ENCODE results near the gene SOX8.
"Not testable (repeated sequence)": the region's sequence is repeated elsewhere in the genome, so short reads cannot be mapped to it uniquely, and the experiment has no call there.

Gene SOX8
- 5.4 to 16.4 (median 14.6) reads per million in 3 experiments for total RNA-seq

DNA sequence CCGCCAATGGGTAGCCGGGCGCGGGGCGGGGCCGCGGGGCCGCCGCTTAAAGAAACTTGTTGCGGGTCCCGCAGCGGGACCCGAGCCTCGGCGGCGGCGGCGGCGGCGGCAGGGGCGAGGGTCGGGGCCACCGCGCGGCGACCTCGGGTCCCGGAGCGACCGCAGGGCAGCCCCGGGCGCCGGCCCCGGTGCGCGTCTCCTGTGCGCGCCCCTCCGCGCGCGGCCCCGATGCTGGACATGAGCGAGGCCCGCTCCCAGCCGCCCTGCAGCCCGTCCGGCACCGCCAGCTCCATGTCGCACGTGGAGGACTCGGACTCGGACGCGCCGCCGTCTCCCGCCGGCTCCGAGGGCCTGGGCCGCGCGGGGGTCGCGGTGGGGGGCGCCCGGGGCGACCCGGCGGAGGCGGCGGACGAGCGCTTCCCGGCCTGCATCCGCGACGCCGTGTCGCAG lies at the start of gene SOX8:
TSS of gene SOX8 (plus strand) at position 76 of the 450 bp plus-strand sequence. CDS start at position 229, 153 bp downstream.
- DNase-seq: no peak

DNA sequence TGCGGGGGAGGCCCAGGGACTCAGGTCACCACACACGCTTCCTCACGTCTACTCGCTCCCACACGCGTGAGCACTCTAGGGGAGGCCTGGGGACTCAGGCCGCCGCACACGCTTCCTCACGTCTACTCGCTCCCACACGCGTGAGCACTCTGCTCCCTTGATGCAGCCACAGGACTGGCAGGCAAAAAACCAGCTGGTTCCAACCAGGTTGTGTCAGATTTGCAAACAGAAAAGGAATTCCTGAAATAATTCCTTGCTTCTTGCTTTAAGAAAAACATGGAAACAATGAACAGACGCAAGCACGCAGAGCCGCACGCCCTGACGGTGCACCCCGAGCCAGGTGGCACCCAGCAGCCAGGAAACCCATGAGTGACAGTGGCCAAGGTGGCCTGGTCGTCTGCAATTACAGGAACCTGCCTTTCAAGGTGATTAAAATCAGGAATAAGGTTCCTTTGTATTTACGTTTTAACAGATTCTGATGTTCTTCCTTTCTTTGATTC lies 48.7 kb upstream of the SOX8 start:
- DNase-seq: no peak

DNA sequence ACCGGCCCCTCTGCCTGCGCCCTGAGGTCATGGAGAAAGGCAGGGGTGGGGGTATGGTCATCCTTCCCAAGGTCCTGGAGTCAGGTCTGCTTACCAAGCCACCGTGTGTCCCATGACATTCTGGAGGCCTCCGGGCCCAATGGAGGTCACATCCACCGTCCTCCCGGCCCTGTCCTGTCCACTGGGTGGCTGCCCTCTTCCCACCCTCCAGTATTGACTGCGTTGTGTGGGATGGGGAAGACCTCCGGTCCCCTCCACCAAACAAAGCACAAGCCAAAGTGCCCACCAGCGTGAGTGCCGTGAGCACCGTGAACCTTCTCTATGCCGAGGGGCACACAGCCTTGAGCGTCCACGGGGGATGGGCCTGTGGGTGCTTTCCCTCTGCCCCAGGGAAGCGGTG lies 48.0 kb upstream of the SOX8 start:
- DNase-seq: no peak

DNA sequence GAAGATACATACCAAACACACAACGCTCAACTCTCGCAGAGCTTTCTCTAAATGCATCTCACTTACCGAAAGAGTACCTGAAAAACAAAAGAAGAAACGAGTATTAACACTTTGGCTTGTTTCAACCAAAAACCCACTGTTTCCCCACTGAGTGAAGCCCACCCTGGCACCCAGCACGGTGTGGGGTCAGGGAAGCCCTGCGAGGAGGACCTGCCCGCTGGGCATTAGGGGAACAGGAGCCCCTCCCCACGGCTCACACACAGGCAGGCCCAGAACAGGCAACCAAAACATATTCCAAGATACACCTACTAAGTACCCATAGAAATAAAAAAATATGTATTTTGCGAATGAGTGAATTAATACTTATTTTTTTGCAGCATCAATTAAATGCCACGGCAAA lies 47.4 kb upstream of the SOX8 start:
- no peak for DNase-seq

DNA sequence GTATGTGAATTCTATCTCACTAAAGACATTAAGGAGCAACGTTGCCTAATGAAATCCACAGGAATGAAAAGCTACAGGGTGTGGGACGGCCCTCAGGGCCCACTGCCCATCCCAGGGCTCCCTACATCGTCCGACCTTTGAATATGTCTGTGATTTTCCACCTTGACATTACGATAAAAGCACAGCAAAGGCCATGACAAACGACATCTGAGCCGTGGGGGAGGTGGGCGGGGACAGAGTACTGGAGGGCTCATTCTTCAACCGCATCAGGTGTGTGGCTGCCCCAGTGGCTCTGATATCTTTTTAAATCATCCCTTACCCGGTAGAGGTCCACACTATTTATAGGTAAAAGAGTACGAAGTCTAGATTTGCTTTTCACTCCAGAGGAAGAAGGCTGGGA lies 45.9 kb upstream of the SOX8 start:
- no peak for DNase-seq

DNA sequence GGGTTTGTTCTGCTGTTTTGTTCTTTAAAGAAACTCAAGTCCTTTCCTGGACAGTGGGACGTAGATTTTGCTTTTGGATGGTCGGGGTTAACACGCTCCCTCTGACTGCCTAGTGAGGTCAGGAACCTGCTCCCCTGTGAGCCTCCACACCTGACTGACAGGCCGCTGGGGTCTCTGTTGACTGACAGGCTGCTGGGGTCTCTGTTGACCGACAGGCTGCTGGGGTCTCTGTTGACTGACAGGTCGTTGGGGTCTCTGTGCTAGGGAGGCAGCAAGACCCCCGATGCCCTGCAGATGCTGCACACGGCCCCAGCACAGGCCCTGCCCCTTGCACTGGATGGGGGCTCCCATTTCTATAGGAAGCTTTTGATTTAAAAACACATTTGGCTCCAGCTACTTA lies 44.3 kb upstream of the SOX8 start:
- no peak for DNase-seq

DNA sequence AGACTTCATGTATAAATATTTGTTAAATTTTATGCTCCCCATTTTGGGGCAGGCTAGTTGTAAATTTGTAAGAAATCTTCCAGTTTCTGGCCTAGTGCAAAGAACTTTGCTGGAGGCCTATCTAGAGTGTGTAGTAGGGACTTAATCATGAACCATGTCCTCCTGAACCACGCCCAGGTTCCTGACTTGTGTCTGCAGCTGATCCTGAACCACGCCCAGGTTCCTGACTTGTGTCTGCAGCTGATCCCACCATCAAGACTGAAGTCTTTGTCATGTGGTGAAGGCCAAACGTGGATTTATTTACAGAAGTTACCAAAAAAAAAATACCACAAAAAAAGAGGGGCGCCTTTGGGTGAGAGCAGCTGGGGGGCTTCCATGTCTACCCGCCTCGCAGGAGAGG lies 43.8 kb upstream of the SOX8 start:
- DNase-seq: no peak

DNA sequence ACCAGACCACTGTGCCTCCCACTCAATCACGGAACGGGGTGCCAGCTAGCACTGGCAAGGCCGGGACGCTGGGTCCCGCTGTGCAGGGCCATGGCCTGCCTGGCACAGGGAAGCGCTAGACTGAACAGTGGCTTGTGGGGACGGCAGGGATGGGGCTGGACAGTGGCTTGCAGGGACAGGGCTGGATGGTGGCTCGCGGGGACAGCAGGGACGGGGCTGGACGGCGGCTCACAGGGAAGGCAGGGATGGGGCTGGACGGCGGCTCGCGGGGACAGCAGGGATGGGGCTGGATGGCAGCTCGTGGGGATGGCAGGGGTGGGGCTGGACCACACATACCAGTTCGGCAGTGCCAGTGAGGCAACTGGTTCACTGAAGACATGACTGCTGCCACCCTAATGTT lies 43.4 kb upstream of the SOX8 start:
- DNase-seq: no peak

DNA sequence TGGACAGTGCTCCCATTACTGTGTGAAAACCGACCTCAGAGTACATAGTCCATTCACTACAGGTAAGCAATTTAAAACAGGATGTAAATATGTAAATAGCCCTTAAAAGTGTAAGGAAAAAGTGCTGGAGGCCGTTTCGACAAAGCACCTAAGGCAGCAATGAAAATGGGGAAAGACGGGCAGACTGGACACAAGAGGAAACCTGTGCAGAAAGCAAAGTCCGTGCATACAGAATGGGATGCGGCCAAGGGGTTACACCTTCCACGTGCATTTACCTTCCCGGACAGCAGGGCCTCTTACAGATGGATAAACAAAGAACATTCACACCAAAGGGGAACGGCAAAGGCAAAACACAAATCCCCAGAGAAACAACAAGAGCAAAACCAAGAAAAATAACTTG lies 42.8 kb upstream of the SOX8 start:
- DNase-seq: no peak

DNA sequence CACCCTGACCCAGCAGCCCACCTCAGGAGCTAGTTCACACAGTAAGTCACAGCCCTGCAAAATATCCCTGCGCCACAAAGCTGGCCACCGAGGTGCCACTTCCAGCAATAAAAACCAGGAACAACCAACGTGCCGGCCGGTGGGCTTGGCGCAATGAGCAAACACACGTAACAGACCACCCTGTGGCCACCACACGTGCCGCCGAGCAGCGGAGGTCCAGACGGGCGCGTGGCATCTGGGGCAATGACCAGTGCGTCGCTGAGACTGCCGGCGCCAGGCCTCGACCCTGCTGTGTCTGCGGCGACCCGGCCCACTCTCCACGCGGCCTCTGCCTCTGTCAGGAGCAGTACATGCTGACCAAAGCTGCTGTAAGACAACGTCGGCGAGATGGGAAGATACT lies 42.3 kb upstream of the SOX8 start:
- DNase-seq: no peak

DNA sequence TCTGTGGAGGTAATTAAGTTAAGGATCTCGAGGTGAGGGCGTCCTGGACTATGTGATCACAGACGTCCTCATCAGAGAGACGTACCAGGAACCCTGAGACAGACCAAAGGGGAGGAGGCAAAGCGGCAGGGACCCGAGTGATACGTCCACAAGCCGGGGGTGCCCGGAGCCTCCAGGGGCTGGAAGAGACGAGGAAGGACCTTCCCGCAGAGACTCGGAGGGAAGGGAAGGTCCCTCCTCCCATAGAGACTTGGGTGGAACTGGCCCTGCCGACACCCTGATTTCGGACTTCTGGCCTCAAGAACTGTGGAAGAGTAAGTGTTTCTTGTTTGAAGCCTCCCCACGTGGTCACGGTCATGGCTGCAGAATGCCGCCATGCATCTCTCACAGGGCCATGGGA lies 41.6 kb upstream of the SOX8 start:
- no peak for DNase-seq

DNA sequence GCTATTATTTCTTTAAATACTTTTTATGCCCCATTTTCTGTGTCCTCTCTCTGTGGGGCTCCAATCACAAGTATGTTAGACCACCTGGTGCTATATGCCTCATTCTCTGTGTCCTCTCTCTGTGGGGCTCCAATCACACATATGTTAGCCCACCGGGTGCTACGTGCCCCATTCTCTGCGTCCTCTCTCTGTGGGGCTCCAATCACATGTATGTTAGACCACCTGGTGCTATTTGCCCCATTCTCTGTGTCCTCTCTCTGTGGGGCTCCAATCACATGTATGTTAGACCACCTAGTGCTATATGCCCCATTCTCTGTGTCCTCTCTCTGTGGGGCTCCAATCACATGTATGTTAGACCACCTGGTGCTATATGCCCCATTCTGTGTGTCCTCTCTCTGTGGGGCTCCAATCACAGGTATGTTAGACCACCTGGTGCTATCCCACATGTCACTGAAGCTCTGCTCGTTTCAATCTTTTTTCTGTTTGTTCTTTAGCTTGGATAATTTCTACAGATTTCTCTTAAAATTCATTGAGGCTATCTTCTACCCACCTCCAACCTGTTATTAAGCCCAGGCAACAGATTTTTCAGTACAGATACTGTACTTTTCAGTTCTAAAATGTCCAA lies 39.0 kb upstream of the SOX8 start:
- DNase-seq: no peak

DNA sequence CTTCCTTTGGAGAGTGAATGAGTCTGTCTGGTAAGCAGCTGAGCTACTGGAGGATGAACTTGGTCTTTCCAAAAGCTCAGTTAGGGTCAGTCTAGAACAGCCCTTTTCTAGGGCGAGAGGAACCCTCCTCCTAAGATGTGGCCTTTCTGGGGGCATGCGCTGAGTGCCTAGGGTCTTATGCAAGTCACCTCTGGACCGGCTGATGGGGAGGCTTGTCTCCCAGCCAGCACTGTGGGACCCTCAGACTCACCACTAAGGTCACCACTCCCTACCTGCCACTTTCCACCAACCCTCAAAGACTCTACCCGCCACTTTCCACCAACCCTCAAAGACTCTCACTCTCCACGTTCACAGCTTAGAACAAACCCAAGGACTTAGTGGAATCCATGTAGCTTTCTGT lies 37.6 kb upstream of the SOX8 start:
- DNase-seq: no peak

DNA sequence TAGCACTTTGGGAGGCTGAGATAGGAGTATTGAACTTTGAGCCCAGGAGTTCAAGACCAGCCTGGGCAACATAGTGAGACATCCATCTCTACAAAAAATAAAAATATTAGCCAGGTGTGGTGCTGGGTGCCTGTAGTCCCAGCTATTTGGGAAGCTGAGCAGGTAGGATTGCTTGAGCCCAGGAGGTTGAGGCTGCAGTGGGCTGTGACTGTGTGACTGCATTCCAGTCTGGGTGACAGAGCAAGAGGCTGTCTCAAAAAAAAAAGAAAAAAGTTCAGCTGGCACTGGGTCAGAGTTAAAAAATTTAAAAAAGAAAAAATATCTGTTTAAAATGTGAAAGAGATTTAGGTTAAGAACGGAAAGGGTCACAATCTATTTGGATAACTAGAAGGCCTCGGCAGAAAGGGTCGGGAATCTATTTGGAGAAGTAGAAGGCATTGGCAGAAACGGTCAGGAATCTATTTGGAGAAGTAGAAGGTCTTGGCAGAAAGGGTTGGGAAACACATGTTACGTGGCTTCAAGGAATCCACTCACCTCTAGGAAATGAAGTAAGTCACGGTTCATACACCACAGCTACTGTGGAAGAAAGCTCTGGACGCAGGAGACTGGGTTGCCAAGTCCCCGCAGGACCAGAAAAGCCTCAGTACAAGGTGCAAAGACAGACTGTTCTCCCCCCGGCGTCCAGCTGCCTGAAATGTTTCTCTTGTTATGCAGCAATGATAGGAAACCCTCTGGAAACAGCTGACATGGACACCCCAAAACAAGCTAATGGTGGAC lies 36.1 kb upstream of the SOX8 start:
- no peak for DNase-seq

DNA sequence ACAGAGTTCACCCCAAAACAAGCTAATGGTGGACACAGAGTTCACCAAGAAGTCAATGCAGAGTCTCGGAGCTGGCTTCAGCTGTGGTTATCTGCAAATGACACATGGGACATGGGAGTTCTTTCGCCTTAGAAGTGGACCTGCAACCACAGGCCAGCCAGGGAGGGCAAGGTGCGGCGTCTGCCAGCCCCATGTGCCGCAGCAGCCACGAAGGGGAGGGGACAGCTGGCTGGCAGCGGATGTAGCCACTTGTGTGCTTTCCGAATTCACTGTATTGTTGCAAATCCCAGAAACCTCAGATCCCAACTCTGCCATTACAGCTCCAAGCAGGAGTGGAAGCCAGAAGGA lies 35.5 kb upstream of the SOX8 start:
- no peak for DNase-seq

DNA sequence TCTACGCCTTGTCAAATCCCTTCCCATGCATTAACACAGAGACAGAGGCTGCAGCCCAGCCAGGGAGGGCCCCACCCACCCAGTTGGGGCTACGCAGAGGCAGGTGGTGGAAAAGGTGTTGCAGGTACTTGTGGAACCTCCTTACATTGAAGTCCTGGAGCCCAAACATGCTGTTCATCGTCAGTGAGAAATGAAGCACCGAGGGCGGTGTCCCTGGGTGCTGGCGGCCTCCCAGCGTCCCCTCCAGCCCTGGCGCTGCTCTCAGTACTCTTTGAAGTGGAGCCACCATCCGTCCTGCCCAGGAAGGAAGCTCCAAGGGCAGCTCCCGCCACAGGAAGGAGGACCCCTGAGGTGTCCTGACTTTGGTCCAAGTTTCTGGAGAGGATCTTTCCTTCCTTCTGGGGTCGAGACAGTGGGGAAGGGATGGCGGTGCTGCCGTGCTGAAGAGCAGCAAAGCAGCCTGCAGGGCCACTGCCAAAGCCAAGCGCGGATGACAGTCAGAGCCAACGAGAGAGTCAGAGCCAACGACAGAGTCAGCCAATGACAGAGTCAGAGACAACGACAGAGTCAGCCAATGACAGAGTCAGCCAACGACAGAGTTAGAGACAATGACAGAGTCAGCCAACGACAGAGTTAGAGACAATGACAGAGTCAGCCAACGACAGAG lies 34.2 kb upstream of the SOX8 start:
- DNase-seq: no peak

DNA sequence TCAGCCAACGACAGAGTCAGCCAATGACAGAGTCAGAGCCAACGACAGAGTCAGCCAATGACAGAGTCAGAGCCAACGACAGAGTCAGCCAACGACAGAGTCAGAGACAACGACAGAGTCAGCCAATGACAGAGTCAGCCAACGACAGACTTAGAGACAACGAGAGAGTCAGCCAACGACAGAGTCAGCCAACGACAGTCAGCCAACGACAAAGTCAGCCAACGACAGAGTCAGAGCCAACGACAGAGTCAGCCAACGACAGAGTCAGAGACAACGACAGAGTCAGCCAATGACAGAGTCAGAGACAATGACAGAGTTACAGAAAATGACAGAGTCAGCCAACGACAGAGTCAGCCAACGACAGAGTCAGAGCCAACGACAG lies 33.7 kb upstream of the SOX8 start:
- DNase-seq: not testable (repeated sequence)

DNA sequence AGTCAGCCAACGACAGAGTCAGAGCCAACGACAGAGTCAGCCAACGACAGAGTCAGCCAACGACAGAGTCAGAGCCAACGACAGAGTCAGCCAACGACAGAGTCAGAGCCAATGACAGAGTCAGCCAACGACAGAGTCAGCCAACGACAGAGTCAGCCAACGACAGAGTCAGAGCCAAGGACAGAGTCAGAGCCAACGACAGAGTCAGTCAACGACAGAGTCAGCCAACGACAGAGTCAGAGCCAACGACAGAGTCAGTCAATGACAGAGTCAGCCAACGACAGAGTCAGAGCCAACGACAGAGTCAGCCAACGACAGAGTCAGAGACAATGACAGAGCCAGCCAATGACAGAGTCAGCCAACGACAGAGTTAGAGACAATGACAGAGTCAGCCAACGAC lies 32.8 kb upstream of the SOX8 start:
- not testable (repeated sequence) for DNase-seq

DNA sequence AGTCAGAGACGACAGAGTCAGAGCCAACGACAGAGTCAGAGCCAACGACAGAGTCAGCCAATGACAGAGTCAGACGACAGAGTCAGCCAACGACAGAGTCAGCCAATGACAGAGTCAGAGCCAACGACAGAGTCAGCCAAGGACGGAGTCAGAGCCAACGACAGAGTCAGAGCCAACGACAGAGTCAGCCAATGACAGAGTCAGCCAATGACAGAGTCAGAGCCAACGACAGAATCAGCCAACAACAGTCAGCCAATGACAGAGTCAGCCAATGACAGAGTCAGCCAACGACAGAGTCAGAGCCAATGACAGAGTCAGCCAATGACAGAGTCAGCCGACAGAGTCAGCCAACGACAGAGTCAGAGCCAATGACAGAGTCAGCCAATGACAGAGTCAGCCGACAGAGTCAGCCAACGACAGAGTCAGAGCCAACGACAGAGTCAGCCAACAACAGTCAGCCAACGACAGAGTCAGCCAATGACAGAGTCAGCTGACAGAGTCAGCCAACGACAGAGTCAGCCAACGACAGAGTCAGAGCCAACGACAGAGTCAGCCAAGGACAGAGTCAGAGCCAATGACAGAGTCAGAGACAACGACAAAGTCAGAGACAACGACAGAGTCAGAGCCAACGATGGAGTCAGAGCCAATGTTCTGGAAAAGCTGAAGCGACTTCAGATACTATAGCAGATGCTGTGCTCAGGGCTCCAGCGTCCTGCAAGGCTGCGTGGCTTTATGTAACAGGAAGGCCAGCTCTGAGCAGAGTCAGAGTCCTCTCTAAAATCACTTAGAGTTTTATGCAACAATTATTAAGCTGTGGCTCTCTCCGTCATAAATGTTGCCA lies 30.6 kb upstream of the SOX8 start:
- DNase-seq: not testable (repeated sequence)

DNA sequence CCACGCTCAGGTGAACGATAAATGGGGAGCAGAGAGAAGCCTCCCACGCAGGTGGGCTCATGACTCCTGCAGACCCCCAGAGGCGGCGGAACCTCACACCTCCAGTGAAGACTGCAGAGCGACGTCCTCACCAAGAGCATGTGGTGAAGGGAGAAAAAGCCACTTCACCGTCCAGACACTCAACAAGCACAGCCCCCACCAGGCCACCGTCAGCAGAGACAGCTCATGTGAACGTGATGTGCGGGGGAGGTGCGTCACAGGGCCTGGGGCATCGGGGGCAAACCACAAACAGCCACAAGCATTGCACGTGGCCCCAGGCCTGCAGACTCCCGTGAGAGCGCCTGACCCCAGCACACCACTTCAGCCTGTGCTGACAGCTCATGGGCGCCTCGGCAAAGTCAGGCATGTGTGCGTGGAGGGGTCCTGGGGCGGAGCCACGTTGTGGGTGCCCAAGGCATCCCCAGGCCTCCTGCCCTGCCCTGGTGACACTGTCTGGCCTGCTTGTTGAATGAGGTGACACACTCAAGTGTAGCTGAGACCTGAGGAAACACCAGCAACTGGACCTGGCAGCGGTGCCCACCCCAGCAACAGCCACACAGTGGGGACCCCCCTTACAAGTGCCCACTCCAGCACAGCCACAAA lies 29.8 kb upstream of the SOX8 start:
- no peak for DNase-seq

DNA sequence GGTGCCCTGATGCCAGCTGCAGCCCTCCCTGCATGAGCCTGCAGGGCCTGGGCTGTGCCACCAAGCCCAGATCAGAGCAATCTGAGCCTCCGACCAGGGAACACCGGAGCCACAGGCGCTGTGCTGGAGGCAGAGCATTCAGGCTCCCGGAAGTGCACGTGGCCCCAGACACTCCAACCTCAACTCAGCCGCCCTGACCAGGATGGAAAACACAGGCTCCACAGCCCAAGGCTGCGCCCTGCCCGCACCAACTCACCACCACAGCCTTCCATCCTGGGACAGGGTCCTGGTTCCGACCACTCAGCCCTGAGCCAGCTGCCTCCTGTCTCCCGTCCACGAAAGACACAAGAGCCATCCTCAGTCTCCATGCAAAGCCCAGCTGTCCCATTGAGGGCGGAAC lies 29.2 kb upstream of the SOX8 start:
- DNase-seq: no peak

DNA sequence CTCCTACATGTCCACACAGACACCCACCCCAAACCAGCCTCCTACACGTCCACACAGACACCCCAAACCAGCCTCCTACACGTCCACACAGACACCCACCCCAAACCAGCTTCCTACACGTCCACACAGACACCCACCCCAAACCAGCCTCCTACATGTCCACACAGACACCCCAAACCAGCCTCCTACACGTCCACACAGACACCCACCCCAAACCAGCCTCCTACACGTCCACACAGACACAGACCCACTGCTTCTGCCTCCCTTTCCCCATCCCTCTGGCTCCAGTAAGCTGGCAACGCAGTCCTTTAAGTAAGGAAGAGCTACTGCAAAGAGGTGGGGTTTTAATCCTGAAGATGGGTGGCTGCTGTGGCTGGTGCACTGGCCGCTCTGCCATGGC lies 27.8 kb upstream of the SOX8 start:
- DNase-seq: not testable (repeated sequence)

All from central memory CD4-positive, alpha-beta T cell (primary cell).